Esophagus (tissue), 2 donors: ENCODE results near the gene P3H2. TPM values are rescaled to one million over a fixed set of nuclear protein-coding genes. Genes with fewer than 3 reads are reported as not detected.

Source experiments
- H3K27ac ChIP-seq, 2 donors: one replicate each; pipeline ENCODE4 v1.5.1; 2013; ENCODE audit warnings: low read depth in 2 of 2, mild to moderate bottlenecking in 2 of 2, inconsistent platforms in 1 of 2, low read length in 1 of 2, moderate library complexity in 1 of 2
- H3K27me3 ChIP-seq, 2 donors: one replicate each; pipeline ENCODE4 v1.6.1; 2013; ENCODE audit warnings: low read length in 2 of 2, control low read depth in 1 of 2, mild to moderate bottlenecking in 1 of 2; ENCODE audit not compliant: insufficient read depth in 2 of 2, control insufficient read depth in 1 of 2
- H3K36me3 ChIP-seq, 2 donors: one replicate each; pipeline ENCODE4 v1.6.1; 2013; ENCODE audit warnings: low read length in 1 of 2; ENCODE audit not compliant: control insufficient read depth in 2 of 2, insufficient read depth in 2 of 2
- H3K4me1 ChIP-seq, 2 donors: one replicate each; pipeline ENCODE4 v1.6.1; 2013; ENCODE audit warnings: low read length in 1 of 2; ENCODE audit not compliant: control insufficient read depth in 2 of 2, insufficient read depth in 2 of 2
- H3K4me3 ChIP-seq, 2 donors: one replicate each; pipeline ENCODE4 v1.5.1; 2013; ENCODE audit warnings: low read length in 2 of 2, mild to moderate bottlenecking in 2 of 2, low read depth in 1 of 2, moderate library complexity in 1 of 2
- H3K9me3 ChIP-seq, 2 donors: one replicate each; pipeline ENCODE4 v1.6.1; 2013; ENCODE audit warnings: mild to moderate bottlenecking in 2 of 2, low read depth in 1 of 2, low read length in 1 of 2, moderate library complexity in 1 of 2; ENCODE audit not compliant: control insufficient read depth in 2 of 2, insufficient read depth in 1 of 2
- WGBS, 2 donors: extraction: QIAGEN DNeasy Blood & Tissue Kit; methylation state at CpG; one replicate each; pipeline ENCODE4 v1.1.7; 2013; 5-methylcytosine and 5-hydroxymethylcytosine counted together
- polyA plus RNA-seq, 2 donors: library from polyadenylated mRNA; stranded (reverse); fragments of 200-250 nt; gene quantifications; one replicate each; pipeline ENCODE4 v1.2.3, GENCODE V29; 2013
- donor health status: healthy with polysubstance abuse.
- donor health status: Bipolar disorder and iron deficiency.

P3H2 gene
- polyA plus RNA-seq, 2 donors: 4.9 to 9.8 TPM

- Histone ChIP-seq H3K9me3 (no peaks in the 10 kb centered on the region), H3K27me3 (no peaks in the 10 kb centered on the region), H3K36me3 (no peaks in the 10 kb centered on the region), H3K27ac (no peak overlapping the region), H3K4me3 (no peak overlapping the region), H3K4me1 (peaks cover 0 to 3% of the 10 kb centered on the region in 2 donors)
- 80 to 87% methylated on average over 2 of the region's 2 CpGs for WGBS, 2 donors
Measured at GRCh38 chr3:190117981-190118380, 2.7 kb downstream of the P3H2 start.

DNA sequence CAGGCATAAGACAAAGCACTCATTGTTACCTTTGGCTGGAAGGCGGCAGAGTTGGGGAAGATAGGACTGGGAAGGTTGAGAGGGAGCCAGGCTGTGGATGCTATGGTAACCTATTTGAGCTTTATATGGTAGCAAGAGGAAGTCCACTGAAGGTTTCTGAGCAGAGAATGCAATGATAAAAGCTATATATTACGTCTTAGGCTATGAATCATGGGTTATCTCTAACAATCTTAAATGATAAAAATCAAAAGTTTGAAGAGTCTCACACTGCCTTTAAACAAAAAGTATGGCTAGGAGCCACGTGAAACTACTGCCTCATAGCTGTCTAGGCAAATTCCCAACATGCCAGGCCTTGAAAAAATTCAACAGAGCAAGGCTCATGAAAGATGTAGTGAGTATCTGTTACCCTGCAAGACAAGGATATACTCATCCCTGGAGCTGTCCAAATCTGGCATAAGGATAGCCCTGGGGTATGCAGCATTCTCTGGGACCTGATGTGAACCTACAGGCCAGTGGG is 4.1 kb downstream of the P3H2 start:
- H3K4me1 ChIP-seq: peaks cover 0 to 3% of the 10 kb centered on the region in 2 donors
- H3K27ac ChIP-seq: no peak overlapping the region
- H3K9me3 ChIP-seq: no peaks in the 10 kb centered on the region
- no peaks in the 10 kb centered on the region for H3K27me3 ChIP-seq
- no peak overlapping the region for H3K4me3 ChIP-seq
- no peaks in the 10 kb centered on the region for H3K36me3 ChIP-seq
- WGBS, 2 donors: 45 to 58% methylated on average over 3 of the region's 3 CpGs

- Histone ChIP-seq H3K4me1 (no peaks in the 10 kb centered on the region), H3K27ac (no peak overlapping the region), H3K4me3 (no peak overlapping the region), H3K9me3 (no peaks in the 10 kb centered on the region), H3K27me3 (no peaks in the 10 kb centered on the region), H3K36me3 (no peaks in the 10 kb centered on the region)
- 10 to 16% methylated on average over 1 of the region's 1 CpG for WGBS, 2 donors
Measured at GRCh38 chr3:190110826-190111225, 9.9 kb downstream of the P3H2 start.

- no peak overlapping the region for H3K4me3 ChIP-seq
Measured at GRCh38 chr3:190109441-190109840, 11.3 kb downstream of the P3H2 start.

DNA sequence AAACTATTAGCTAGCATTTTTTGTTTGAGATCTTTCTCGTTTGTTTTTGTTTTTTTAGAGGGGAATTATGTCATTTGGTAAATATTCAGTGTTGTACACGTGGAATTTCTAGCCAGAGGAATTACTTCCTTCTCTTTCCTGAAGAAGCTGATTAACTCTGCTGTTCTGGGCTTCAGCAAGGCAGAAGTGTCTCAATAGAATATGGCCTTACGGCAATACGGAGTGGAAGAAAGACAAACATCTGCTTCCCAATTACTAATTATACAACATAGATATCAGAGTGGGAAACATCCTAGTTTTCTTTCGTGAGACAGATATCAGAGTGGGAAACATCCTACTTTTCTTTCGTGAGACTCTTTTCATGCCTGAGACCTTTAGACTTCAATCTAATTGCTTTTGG is 11.9 kb downstream of the P3H2 start:
- H3K27ac ChIP-seq: no peak overlapping the region

More at GRCh38 chr3:190109441-190109840, 11.3 kb downstream of the P3H2 start:
- Histone ChIP-seq H3K36me3 (no peaks in the 10 kb centered on the region), H3K27me3 (no peaks in the 10 kb centered on the region), H3K9me3 (no peaks in the 10 kb centered on the region), H3K27ac (no peak overlapping the region), H3K4me1 (no peaks in the 10 kb centered on the region)

GRCh38 chr3:190105876-190106275 is 14.8 kb downstream of the P3H2 start:
- H3K4me3 ChIP-seq: no peak overlapping the region
- no peaks in the 10 kb centered on the region for H3K4me1 ChIP-seq
- no peaks in the 10 kb centered on the region for H3K27me3 ChIP-seq
- H3K36me3 ChIP-seq: no peaks in the 10 kb centered on the region
- no peak overlapping the region for H3K27ac ChIP-seq
- 39 to 66% methylated on average over 1 of the region's 1 CpG for WGBS, 2 donors
- no peaks in the 10 kb centered on the region for H3K9me3 ChIP-seq

More for the DNA sequence above, 11.9 kb downstream of the P3H2 start:
- Histone ChIP-seq H3K9me3 (no peaks in the 10 kb centered on the region), H3K4me1 (no peaks in the 10 kb centered on the region), H3K36me3 (no peaks in the 10 kb centered on the region), H3K27me3 (no peaks in the 10 kb centered on the region), H3K4me3 (no peak overlapping the region)
- 55 to 67% methylated on average over 6 of the region's 6 CpGs for WGBS, 2 donors

DNA sequence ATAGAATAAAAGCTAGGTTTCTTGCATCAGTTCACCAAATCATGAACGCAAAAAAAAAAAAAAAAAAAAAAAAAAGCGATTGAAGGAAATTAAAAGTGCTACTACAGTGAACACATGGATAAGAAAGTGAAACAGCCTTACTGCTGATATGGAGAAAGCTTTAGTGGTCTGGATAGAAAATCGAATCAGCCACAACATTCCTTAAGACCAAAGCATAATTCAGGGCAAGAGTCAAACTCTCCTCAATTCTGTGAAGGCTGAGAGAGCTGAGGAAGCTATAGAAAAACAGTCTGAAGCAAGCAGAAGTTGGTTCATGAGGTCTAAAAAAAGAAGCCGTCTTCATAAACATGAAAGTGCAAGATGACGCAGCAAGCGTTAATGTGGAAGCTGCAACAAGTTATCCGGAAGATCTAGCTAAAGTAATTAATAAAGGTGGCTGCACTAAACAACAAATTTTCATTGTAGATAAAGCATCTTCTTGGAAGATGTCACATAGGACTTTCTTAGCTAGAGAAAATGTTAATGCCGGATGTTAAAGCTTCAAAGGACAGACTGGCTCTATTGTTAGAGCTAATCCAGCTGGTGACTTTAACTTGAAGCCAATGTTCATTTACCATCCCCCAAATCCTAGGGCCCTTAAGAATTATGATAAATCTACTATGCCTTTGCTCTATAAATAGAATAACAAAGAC is 19.2 kb downstream of the P3H2 start:
- Histone ChIP-seq H3K9me3 (no peaks in the 10 kb centered on the region), H3K27me3 (no peaks in the 10 kb centered on the region), H3K4me3 (no peak overlapping the region), H3K36me3 (no peaks in the 10 kb centered on the region), H3K4me1 (no peaks in the 10 kb centered on the region), H3K27ac (no peak overlapping the region)
- 45 to 49% methylated on average over 8 of the region's 8 CpGs for WGBS, 2 donors

DNA sequence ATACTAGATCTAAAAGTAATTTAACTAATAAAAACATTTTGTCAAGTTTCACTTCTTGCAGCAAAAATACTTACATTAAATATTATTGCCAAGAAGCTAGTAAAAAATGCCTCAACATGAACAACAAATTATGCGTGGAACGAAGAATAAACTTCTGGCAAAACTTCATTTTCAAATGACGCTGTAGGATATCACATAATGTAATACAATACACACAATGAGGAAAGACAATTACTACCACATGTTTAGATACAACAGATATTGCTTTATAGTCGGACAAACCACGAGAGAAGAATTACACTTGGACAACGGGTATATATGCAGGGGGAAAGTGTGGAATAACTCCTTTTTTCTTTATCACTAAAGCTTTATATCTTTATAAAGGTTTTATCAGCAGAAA is 21.6 kb downstream of the P3H2 start:
- Histone ChIP-seq H3K4me1 (no peaks in the 10 kb centered on the region), H3K4me3 (no peak overlapping the region), H3K27ac (no peak overlapping the region), H3K27me3 (no peaks in the 10 kb centered on the region), H3K9me3 (no peaks in the 10 kb centered on the region), H3K36me3 (no peaks in the 10 kb centered on the region)
- 79 to 89% methylated on average over 6 of the region's 6 CpGs for WGBS, 2 donors

DNA sequence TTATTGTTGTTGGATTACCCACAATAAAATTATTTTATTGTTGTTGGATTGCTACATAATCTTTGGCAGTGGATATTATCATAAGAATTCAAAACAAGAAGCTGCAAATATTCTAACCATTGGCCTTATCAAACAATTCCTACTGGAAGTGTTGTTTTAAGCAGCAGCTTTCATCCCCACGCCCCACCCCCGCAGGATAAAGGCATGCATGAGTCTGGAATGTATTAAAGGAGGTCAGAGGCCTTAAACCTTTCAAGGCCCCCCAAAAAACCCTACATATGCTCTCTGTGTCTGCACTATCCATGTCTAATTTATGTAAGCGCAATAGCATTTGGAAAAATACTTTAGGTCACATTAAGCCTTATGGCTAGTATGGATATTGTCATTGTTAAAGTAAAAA is 23.1 kb downstream of the P3H2 start:
- WGBS, 2 donors: 82 to 88% methylated on average over 3 of the region's 3 CpGs
- Histone ChIP-seq H3K4me1 (no peaks in the 10 kb centered on the region), H3K36me3 (no peaks in the 10 kb centered on the region), H3K27me3 (no peaks in the 10 kb centered on the region), H3K9me3 (no peaks in the 10 kb centered on the region), H3K4me3 (no peak overlapping the region), H3K27ac (no peak overlapping the region)

- no peaks in the 10 kb centered on the region for H3K4me1 ChIP-seq
- H3K4me3 ChIP-seq: no peak overlapping the region
- no peaks in the 10 kb centered on the region for H3K9me3 ChIP-seq
- no peak overlapping the region for H3K27ac ChIP-seq
- H3K27me3 ChIP-seq: no peaks in the 10 kb centered on the region
- WGBS, 2 donors: 84 to 87% methylated on average over 4 of the region's 4 CpGs
- H3K36me3 ChIP-seq: no peaks in the 10 kb centered on the region
Measured at GRCh38 chr3:190097025-190097424, 23.7 kb downstream of the P3H2 start.
